Activated B cell treated with CpG ODN at 0.5 μM for 24 hours (primary cell): ENCODE data around the gene ECEL1. TPM values are rescaled to one million over a fixed set of nuclear protein-coding genes. Genes with fewer than 3 reads are reported as not detected.

ENCODE experiments used
- ATAC-seq: fragments of 200-7000 bp; cut with Tn5 transposase; one replicate; pipeline ENCODE4 v1.10.0; 2021; ENCODE audit warnings: low read depth, mild to moderate bottlenecking, moderate library complexity
- CTCF ChIA-PET: fragments of 350-600 bp; sonication (Branson Sonifier 250); formaldehyde crosslinking; loops from one replicate; lab custom pipeline; 2021; ENCODE audit warnings: antibody characterized with exemption; lab: Charles Lee
- POLR2A ChIA-PET: fragments of 350-600 bp; sonication (Branson Sonifier 250); formaldehyde crosslinking; loops from one replicate; lab custom pipeline; 2021; ENCODE audit warnings: antibody characterized with exemption; lab: Charles Lee
- DNase-seq: peaks from one replicate; pipeline ENCODE4 v3.0.0; 2022
- H3K27ac Mint-ChIP-seq: one replicate; pipeline ENCODE4 v1.8.0; 2020; ENCODE audit warnings: mixed read lengths
- H3K27me3 Mint-ChIP-seq: one replicate; pipeline ENCODE4 v1.8.0; 2021; ENCODE audit warnings: mixed read lengths
- H3K36me3 Mint-ChIP-seq: one replicate; pipeline ENCODE4 v1.8.0; 2021; ENCODE audit warnings: low read depth, mixed read lengths
- H3K4me1 Mint-ChIP-seq: one replicate; pipeline ENCODE4 v1.8.0; 2021; ENCODE audit warnings: mixed read lengths
- H3K4me3 Mint-ChIP-seq: one replicate; pipeline ENCODE4 v1.8.0; 2020; ENCODE audit warnings: mild to moderate bottlenecking, mixed read lengths
- H3K9me3 Mint-ChIP-seq: one replicate; pipeline ENCODE4 v1.8.0; 2020; ENCODE audit warnings: mixed read lengths
- intact Hi-C: fragments of 100-400 bp; cut with micrococcal nuclease; formaldehyde crosslinking; loops from one replicate; pipeline ENCODE4 v1.15.1; 2024
- total RNA-seq: library from RNA; stranded (reverse); gene quantifications from 2 replicates; pipeline ENCODE4 v1.2.3, GENCODE V29; 2022
- TF ChIP-seq, protein P1 (sequence below): fragments of 200-600 bp; IDR thresholded peaks from one replicate; pipeline ENCODE4 v1.8.0; 2022; ENCODE audit warnings: antibody characterized with exemption, mild to moderate bottlenecking

ECEL1 gene
- total RNA-seq, 1 donor from 2014 or later, result not detected

DNA sequence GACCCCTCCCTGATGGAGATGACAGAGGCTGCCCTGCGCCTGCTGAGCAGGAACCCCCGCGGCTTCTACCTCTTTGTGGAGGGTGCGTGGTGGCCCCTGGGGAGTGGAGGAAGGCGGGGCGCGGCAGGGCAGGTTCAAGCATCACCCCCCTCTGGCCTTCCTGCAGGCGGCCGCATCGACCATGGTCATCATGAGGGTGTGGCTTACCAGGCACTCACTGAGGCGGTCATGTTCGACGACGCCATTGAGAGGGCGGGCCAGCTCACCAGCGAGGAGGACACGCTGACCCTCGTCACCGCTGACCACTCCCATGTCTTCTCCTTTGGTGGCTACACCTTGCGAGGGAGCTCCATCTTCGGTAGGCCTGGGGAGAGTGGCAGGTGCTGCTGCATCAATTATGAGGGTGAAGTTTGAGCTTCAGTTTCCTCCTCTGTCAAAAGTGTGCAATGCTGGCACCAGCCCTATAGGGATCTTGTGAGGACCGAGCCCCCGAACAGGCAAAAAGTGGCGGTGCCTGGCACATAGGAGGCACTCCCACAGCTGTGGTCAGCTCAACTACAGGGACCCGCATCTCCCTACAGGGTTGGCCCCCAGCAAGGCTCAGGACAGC lies 29.5 kb downstream of the ECEL1 start:
- no peak overlapping the region for H3K4me3 Mint-ChIP-seq
- H3K36me3 Mint-ChIP-seq, result no peaks in the 10 kb centered on the region
- H3K27ac Mint-ChIP-seq, result no peak overlapping the region
- intact Hi-C loops, result no loop called here
- DNase-seq (no peak), ATAC-seq (no peak)
- POLR2A ChIA-PET, result no interaction called here
- H3K9me3 Mint-ChIP-seq, result no peaks in the 10 kb centered on the region
- no peaks in the 10 kb centered on the region for H3K4me1 Mint-ChIP-seq
- TF ChIP-seq, protein P1, sequence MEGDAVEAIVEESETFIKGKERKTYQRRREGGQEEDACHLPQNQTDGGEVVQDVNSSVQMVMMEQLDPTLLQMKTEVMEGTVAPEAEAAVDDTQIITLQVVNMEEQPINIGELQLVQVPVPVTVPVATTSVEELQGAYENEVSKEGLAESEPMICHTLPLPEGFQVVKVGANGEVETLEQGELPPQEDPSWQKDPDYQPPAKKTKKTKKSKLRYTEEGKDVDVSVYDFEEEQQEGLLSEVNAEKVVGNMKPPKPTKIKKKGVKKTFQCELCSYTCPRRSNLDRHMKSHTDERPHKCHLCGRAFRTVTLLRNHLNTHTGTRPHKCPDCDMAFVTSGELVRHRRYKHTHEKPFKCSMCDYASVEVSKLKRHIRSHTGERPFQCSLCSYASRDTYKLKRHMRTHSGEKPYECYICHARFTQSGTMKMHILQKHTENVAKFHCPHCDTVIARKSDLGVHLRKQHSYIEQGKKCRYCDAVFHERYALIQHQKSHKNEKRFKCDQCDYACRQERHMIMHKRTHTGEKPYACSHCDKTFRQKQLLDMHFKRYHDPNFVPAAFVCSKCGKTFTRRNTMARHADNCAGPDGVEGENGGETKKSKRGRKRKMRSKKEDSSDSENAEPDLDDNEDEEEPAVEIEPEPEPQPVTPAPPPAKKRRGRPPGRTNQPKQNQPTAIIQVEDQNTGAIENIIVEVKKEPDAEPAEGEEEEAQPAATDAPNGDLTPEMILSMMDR, result no peak
- CTCF ChIA-PET, result no interaction called here
- H3K27me3 Mint-ChIP-seq, result peaks cover 13% of the 10 kb centered on the region

DNA sequence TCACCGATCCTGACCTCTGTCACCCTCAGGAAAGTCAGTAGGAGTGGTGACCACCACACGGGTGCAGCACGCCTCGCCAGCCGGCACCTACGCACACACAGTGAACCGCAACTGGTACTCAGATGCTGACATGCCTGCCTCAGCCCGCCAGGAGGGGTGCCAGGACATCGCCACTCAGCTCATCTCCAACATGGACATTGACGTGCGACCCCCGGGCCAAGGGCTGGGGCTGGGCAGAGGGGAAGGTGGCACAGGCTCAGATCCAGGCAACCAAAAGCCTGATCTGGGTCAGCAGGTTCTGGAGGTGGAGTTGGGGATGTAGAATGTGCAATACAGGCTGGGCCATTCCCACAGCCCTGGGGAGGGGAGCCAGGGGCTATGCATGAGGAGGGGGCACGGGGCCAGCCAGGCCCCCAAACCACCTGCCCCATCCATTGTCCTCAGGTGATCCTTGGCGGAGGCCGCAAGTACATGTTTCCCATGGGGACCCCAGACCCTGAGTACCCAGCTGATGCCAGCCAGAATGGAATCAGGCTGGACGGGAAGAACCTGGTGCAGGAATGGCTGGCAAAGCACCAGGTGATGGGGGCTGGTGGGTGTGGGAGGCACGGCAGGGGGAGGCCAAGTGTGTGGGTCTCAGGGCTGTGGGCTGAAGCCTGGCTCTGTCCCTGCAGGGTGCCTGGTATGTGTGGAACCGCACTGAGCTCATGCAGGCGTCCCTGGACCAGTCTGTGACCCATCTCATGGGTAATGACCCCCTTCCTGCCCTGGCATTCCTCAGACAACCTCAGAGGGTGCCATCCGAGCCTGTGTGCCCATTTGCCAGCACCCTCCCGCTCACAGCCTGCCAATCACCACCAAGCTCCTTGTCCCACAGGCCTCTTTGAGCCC lies 30.3 kb downstream of the ECEL1 start:
- peaks cover 13% of the 10 kb centered on the region for H3K27me3 Mint-ChIP-seq
- no peak for DNase-seq
- H3K9me3 Mint-ChIP-seq, result no peaks in the 10 kb centered on the region
- no peaks in the 10 kb centered on the region for H3K36me3 Mint-ChIP-seq
- intact Hi-C loops, result no loop called here
- CTCF ChIA-PET, result no interaction called here
- POLR2A ChIA-PET, result no interaction called here
- H3K4me1 Mint-ChIP-seq, result no peaks in the 10 kb centered on the region
- TF ChIP-seq, protein P1, result no peak
- no peak overlapping the region for H3K27ac Mint-ChIP-seq
- ATAC-seq, result no peak
- no peak overlapping the region for H3K4me3 Mint-ChIP-seq

DNA sequence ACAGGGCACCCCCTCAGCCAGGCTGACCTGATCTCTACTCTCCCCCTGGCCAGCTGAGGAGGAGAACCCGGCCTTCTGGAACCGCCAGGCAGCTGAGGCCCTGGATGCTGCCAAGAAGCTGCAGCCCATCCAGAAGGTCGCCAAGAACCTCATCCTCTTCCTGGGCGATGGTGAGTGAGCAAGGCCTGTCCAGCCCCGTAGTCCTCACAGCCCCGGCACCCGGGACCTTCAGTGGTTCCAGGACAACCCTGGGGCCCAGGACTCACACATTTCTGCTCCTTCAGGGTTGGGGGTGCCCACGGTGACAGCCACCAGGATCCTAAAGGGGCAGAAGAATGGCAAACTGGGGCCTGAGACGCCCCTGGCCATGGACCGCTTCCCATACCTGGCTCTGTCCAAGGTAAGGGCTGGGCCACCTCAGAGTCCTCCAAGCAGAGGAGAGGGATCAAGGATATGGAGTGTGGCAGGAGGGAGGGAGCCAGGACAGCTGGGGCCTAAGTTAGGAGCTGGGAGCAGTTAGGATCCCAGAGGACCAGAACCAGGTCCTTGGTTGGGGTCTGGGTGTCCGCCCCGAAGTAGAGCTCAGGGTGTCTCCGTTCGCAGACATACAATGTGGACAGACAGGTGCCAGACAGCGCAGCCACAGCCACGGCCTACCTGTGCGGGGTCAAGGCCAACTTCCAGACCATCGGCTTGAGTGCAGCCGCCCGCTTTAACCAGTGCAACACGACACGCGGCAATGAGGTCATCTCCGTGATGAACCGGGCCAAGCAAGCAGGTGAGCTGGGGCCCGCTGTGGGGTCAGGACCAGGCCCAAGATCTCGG lies 31.1 kb downstream of the ECEL1 start:
- ChIA-PET CTCF (no interaction called here), POLR2A (no interaction called here)
- Mint-ChIP-seq H3K4me1 (no peaks in the 10 kb centered on the region), H3K36me3 (no peaks in the 10 kb centered on the region), H3K27ac (no peak overlapping the region), H3K4me3 (no peak overlapping the region), H3K9me3 (no peaks in the 10 kb centered on the region), H3K27me3 (peaks cover 13% of the 10 kb centered on the region)
- no peak for DNase-seq
- intact Hi-C loops, result no loop called here
- ATAC-seq, result no peak
- TF ChIP-seq, protein P1, result no peak

DNA sequence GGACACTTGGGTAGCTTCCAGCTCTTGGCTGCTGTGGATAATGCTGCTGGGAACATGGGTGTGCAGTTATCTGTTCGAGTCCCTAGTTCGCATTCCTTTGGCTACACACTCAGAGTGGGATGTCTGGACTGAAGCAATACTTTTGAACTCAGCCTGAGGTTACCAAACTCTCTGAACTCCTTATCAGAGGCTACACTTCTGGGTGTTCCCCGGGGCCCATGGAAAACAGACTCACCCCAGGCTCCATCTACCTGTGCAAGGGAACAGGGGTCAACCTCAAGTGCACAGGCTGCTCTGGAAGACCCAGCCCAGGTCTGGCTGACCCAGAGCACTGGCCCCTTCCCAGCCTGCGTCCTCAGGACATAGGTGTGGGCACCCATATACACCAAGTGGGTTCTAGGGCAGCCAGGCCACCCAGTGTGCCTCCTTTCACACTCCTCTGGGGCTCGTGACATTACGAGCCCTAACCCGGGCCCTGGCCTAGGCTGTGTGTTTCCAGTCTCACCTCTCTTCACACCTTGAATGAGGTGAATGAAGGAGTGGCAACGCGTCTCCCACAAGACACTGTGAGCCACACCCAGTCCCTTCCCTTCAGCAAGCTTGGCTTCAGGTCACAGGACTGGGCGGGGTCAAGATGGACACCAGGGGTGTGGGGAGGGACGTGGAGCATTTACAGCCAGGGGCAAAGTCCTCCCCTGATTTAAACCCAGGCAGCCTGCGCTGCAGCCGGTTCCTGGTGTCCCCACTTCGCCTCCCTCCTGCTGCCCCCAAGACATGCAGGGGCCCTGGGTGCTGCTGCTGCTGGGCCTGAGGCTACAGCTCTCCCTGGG lies 32.0 kb downstream of the ECEL1 start, which contains the start of gene ALPI:
TSS of gene ALPI (plus strand) at position 728 of the 830 bp plus-strand sequence. CDS start at position 775, 47 bp downstream.
- Mint-ChIP-seq H3K27me3 (peaks cover 13% of the 10 kb centered on the region), H3K4me1 (no peaks in the 10 kb centered on the region), H3K4me3 (no peak within 1 kb of the TSS), H3K36me3 (no peaks in the 10 kb centered on the region), H3K9me3 (no peaks in the 10 kb centered on the region), H3K27ac (no peak within 1 kb of the TSS)
- DNase-seq, result no peak
- POLR2A ChIA-PET, result no interaction called here
- intact Hi-C loops, result no loop called here
- CTCF ChIA-PET, result no interaction called here
- TF ChIP-seq, protein P1, result no peak
- no peak for ATAC-seq
